ENCODE measurements around the gene SPINK6.

DNA sequence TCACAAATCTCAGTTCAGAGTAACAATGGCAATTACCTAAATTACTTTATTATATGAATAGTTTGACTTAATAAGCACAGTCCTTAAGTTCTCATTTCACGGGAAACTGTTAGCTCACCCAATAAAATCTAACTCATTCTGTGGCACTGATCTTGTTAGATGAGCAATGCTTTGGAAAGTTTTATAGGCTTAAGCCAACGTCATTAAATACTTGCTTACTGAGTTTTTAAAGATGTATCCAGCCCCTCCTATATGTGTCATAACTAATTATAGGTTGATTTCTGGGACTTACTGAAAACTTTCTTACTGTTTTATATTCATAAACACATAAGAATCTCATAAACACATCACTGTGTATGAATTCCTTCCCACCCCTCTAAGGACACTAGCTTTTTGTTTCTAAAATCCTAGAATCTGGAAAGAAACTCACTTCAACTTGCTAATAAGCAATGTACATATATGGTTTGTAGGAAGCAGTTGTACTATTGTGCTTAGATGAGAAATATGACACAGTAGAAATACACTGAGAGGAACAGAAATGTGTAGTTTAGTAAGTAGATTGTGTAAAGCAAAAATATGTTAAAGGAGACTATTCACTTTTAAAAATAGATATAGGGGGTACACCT is 21.4 kb downstream of the SPINK6 start:
- no peak for TF ChIP-seq POLR2A (IDR thresholded peaks at IDR 0.05)
- TF ChIP-seq, protein P1, sequence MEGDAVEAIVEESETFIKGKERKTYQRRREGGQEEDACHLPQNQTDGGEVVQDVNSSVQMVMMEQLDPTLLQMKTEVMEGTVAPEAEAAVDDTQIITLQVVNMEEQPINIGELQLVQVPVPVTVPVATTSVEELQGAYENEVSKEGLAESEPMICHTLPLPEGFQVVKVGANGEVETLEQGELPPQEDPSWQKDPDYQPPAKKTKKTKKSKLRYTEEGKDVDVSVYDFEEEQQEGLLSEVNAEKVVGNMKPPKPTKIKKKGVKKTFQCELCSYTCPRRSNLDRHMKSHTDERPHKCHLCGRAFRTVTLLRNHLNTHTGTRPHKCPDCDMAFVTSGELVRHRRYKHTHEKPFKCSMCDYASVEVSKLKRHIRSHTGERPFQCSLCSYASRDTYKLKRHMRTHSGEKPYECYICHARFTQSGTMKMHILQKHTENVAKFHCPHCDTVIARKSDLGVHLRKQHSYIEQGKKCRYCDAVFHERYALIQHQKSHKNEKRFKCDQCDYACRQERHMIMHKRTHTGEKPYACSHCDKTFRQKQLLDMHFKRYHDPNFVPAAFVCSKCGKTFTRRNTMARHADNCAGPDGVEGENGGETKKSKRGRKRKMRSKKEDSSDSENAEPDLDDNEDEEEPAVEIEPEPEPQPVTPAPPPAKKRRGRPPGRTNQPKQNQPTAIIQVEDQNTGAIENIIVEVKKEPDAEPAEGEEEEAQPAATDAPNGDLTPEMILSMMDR (IDR thresholded peaks at IDR 0.05 in 8 of 11, conservative IDR thresholded peaks at IDR 0.05 in 3 of 11) = no peak
